Right renal cortex interstitium (tissue), 3 donors: Measurements from ENCODE around the gene CHMP4B. TPM values are rescaled to one million over a fixed set of nuclear protein-coding genes. Genes with fewer than 3 reads are reported as not detected.

Source experiments
- DNase-seq, 3 donors: peaks; one replicate each; pipeline ENCODE4 v3.0.0-alpha.2; 2013; ENCODE audit warnings: low read depth in 3 of 3, low spot score in 2 of 3
- polyA plus RNA-seq, 3 donors: library from polyadenylated mRNA; unstranded; fragments of 120-200 nt; gene quantifications; one replicate each; pipeline ENCODE4 v1.2.1, GENCODE V29; 2013; ENCODE audit not compliant: insufficient read length in 3 of 3

Gene CHMP4B
- polyA plus RNA-seq, 3 donors, result 111 to 117 (median 114) TPM

DNA sequence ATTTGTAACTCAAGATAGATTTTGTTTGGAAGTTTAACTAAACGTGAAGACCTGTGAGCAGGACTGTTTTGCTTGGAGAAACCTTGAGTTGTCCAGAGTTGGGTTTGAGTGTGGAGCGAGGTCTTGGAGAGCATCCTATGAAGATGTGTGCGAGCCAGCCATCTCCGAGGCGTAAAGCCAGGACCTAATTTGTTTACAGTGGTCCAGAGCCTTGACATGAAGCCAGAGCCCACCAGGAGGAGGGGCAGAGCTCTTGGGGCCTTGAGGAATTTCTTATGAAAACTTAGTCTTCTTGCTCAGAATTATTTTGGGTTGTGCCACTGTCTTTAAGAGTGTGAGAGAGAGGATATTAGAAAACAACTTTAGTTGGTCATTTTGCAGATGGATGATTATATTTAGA lies 6.3 kb downstream of the CHMP4B start:
- DNase-seq, result no peak

DNA sequence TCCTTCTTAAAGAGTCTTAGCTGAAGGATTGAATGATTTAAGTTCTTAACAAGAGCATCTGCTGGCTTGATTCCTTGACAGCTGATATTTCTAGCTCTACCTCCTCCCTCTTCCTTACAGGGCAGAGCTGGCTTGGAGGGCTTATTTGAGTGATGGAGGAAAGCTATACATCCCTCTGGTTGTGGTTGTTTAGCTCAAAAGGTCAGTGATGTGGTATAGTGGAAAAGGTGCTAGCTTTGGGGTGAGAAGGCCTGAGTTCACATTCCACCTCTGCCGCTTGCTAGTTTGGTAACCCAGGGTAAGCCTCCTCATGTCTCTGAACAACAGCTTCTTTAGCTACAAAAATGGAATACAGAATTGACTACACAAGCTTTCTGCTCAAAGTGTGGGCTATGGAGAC lies 8.3 kb downstream of the CHMP4B start:
- DNase-seq, result no peak

DNA sequence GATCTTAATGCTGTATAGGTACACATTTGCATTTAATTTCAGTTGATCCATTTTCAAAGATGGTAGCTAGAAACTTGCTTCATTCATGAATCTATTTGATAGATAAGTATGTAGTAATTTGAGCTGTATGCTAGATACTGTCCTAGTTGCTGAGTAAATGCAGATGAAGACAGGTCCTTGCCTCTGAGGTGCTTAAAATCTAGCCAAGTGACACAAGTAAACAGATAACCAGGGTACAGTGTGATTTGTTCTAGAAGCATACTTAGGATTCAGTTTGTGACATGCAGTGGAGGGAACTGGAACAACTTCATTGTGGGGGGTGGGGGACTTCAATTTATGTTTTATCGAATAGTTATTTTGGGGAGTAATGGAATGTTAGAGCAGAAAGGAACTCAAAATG lies 9.2 kb downstream of the CHMP4B start:
- no peak for DNase-seq

DNA sequence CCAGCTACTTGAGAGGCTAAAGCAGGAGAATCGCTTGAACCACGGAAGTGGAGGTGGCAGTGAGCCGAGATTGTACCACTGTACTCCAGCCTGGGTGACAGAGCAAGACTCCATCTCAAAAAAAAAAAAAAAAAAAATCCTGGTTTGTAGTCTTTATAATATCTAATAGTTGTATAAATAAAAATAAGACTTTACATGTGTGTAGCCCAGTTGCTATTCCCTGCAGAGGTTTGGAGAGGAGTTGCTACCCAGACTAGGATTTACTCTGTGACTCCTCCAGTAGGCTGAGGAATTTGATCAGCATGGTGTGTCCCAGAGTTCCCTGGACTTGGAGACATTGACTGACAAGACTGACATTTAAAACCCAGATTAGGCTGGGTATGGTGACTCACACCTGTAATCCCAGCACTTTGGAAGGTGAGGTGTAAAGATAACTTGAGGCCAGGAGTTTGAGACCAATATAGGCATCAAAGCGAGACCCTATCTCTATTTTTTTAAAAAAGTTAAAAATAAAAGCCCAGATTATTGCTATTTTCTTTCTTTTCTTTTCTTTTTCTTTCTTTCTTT lies 10.2 kb downstream of the CHMP4B start:
- DNase-seq, result no peak

DNA sequence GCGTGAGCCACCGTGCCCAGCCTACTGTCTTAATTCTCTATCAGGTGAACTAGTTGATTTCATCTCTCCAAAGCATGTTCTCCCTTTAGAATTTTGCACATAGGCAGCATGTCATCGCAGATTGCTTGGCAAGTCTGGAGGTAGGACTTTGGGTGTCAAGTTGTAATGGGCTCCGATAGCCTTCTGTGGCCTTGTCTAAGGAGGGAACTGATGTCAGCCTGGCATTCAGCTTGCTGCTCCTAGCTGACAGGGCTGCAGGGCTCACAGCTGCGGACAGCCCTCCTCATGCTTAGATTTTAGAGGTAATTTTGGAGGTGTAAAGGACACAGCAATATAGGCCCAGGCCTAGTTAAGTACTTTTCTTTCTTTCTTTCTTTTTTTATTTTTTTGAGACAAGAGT lies 11.3 kb downstream of the CHMP4B start:
- DNase-seq, result no peak

DNA sequence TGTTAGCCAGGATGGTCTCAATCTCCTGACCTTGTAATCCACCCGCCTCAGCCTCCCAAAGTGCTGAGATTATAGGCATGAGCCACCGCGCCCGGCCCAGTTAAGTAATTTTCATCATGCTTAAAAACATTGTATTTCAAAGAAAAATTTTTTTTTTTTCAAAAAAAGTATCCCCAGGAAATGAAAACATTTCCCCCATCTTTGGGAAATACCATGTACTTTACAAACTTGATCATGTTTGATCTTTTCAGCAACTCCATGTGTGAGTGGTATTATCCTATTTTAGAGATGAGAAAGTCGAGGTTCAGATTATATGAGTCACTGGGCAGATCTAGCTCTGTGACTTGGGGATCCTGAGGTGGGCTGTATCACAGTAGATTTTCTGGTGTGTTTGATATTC lies 11.8 kb downstream of the CHMP4B start:
- no peak for DNase-seq

DNA sequence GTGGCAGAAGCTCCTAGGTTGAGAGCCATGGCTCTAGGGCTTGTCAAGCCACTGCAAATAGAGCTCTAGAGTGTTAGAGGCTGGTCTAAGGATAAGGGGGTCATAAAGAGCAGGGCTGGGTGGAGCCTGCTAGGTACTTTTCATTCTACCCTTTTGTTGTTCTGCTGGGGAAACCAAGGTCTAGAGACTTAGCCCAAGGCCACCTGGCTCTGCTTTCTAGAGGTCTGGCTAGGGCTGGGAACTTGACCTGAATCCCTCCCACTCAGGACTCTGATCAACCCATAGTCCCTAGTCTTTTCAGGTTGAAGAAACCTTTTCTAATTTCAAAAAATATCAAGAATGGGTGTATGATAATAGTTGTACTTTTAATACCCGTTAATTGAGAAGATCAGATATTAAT lies 13.7 kb downstream of the CHMP4B start:
- DNase-seq, result no peak

DNA sequence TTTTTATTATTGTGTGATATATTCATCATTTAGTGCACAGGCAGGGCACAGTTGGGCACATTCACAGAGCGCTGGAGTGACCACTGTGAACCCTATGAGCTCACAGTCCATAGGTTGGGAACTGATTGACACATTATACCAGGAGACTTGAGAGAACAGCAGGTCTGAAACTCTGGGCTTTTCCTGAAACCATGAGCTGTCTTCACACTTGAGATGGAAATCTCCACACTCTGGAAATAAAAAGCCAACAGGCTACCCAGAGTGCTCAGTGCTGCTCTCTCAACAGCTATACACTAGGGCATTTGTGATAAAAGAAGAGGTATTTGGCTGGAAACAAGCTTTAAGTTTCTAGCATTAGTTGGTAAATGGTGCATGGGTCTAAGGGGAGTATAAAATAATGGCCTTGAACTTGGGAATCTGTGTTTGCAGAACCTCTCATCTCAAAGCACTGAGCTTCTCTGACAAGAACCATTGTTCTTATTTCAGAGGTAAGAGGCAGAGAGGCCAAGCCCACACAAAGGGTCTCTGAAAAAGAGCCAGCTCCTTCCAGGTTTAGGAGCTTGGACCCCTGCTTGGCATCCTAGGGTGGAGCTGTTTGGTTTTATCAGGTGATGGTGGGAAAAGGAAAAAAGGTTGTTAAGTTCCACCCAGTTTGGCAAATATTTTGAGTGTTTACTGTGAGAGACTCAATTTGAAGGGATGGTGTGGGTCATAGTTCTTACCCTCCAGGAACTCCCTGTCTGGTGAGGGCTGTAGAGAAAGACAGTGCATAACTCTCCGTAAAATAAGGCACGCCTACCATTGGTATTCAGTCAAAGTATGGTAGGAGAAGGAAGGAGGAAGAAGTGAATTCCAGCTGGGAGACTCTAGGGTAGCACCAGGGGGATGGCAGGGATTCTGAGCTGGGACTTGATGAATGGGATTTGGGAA lies 14.5 kb downstream of the CHMP4B start:
- DNase-seq, result no peak

DNA sequence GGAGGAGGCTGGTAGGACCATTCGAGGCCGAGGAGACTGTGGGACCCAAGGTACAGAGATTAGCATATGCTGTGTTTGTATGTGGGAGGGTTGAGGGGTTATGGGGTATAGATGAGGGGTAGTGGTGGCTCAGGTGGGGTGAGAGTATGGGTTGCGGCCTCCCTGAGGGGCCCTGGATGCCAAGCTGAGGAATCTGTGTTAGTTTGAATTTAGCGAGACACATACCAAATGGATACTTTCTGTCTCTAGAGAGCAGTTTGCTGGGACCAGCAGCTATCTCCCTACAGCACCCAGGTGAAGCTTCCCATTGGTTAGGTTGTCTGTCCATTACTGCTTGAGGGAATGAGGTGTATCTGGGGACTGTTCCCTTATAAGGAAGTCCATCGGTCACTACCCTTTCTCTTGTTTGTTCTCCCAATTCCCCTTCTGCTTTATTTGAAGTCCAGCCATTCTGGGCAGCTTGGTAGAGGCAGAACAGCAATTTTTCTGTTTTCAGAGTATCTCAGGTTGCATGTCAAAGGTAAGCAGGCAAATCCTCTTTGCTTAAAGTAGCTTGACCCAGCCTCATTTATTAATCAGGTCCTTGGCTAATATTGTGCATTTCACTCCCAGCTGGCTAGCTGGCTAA lies 15.2 kb downstream of the CHMP4B start:
- DNase-seq, result no peak

DNA sequence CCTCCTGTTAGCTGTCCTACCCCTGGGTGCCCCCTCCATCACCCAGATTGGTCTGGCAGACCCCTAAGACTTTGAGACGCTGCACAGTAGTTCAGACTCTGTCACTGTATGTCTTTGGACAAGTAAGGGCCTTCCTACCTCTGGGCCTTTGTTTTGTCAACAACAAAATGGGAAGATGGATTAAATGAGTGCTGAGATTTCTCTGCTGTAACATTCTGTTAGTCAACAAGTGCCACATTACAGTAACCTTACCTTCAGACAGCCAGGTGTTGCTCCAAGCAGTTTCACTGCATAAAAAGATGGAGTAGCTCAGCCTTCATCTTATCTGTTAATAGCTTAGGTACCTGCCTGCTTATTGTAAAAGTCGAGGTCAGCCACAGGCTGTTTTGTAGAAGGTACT lies 16.0 kb downstream of the CHMP4B start:
- no peak for DNase-seq

DNA sequence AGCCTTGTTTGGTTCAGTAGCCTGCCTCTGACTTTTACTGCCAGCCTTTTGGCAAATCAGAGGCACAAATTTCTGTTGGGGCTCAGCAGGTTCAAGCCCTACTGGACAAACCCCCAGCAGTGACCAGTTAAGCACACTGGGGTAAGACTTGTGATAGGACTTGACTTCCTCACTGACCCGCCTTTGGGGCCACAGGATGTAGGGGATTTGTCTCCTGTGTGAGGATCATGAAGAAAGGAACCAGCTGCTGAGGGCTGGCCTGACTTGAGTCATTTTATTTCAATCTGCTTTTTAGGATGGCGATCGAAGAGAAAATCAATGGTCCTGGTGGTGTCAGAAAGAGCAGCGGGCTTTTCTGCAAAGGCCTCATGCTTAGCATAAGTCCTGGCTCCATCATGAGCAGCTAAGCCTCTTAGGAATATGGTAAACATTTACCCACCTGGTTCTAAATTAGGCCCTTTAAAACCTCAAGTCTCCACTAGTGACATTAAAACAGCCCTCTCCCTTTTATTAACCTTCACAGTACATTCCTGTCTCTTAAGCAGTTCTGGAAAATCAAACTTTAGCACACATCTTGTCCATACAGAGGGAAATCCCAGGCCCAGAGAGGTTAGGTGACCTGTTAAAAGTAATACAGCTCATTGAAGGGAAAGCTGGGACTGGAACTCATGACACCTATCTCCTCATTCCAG lies 16.6 kb downstream of the CHMP4B start:
- no peak for DNase-seq

DNA sequence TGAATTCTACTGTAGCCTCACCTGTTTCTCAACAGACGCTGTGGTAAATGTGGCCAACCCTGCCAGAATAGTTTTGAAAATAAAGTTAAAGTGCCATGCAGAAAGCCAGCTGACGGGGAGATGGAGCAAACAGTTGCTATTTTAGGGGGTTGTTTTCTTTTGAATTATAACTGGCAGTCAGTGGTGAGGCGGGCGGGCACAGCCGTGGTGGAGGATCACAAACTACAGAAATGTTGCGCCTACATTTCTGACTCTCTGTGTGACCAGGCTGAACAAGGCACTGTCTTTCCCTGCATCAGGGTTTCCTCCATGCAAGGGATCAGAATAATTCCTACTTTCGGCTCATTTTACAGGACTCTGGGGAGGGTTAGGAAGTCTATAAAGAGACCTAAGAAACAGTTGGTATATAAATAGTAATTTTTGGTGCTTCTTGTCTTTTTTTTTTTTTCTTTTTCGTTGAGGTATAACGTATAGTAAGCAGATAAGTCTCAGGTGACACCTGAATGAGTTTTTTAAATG lies 17.2 kb downstream of the CHMP4B start:
- DNase-seq, result no peak

DNA sequence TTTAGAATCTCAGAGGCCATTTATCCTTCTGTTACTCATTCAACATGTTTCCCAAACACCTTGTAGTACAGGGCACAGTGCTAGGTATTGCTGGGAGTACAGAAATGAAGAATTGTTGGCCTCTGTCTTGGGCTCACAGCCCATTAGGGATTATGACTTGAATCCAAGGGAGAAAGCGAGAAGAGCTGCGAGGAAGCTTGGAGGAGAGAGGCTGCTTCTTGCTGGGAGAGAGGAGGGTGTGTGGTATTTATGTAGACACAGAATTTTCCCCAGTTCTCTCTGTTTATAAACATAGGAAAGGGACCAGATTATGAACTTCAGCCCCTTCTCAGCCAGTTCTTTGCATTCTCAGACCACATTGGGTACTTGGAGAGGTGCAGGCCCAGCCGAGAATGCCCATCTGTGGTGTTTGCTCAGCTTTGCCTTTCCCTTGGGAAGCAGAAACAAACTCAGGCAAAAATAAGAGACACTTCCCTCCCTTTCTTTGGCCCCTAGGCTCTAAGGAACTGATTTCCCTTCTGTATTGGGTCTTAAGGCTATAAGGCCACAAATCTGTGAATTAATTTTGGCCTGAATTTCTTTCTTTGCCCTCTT lies 17.9 kb downstream of the CHMP4B start:
- DNase-seq, result no peak

DNA sequence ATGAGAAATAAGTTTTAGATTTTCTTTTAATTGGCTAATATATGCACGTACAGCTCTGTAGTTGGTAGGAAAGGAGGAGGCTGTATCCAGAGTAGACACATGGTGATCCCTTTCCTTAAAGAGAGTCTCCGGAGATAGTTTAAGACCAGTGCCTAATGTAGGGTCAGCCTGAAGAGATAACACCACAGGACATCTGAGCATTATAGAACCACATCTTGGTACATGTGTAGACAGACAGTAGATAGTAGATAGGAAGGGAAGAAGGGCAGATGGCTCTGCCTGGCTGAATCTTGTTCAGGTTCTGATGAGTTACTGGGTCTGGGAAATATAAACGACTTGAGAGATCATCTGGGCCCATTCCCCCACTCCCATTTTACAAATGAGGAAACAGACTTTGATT lies 18.5 kb downstream of the CHMP4B start:
- no peak for DNase-seq

DNA sequence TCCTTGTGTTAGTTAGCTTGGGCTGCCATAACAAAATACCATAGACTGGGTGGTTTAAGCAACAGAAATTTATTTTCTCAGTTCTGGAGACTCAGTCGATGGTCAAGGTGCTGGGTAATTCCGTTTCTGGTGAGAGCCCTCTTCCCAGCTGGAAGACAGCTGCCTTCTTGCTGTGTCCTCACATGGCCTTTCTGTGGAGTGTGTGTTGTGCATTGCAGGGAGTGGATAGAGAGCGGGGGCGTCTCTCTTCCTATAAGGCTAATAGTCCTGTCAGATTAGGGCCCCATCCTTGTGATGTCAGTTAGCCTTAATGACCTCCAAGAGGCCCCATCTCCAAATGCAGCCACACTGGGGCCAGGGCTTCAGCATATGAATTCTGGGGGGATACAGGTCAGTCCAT lies 19.2 kb downstream of the CHMP4B start:
- DNase-seq, result no peak

DNA sequence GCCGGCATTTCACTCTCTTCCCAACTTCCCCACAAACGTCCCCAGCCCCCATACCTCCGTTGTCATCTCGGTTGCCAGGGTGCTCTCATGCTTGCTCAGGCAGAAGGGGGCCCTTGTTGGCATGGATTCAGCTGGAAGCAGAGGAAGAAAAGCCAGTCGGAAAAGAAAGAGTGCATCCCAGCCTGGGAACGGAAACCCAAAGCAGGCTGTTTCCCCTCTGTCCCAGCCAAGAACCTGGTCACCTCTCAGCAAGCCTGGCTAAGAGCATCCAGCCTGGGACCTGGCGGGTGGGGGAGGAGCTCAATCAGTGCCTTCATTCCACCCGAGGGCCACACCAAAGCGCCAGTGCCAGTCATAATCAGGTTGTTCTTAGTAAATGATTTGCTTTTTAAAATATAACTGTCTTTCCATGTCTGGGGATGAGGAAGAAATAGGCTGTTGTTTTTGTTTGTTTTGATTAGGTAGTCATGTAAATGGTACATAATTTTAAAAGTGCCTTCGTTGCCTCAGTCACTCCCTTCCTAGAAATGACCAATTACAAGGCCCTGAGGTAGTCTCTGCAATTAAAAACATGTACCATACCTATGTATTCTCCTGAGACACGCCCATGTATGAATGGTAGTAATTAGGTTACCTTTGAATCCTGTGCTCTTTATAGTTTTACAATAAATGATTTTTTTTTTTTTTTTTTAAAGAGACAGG lies 21.1 kb downstream of the CHMP4B start:
- no peak for DNase-seq

DNA sequence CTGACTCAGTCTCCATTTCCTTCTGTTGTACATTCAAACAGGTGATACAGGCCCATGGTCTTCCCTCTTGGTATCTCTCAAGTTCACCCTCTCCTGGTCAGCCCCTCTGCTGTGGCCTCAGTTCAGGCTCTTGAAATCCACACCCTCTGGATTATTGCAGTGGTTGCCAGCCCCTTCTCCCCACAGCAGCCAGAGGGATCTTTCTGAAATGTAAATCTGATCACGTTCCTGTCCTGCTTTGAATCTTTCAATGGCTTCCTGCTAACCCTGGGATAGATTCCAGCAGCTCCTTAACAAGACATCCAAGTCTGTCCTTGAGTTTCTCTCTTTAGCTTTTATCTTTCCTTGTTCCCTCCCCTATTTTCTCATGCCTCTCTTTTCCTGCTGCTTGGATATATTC lies 22.2 kb downstream of the CHMP4B start:
- no peak for DNase-seq

DNA sequence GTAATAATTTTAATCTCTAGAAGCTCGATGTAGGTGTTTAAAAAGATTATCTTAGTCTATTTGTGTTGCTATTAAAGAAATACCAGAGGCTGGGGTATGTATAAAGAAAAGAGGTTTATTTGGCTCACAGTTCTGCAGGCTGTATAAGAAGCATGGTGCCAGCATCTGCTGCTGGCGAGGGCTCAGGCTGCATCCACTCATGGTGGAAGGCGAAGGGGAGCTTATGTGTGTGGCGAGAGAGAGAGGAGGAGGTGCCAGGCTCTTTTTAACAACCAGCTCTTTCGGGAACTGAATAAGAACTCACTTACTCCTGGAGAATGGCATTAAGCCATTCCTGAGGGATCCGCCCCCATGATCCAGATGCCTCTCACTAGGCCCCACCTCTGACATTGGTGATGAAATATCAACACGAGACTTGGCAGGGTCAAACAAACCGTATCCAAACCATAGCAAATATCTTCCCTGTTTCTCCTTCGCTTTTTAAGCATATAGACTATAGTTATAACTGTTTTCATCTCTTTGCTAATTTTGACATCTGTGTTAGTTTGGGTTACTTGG lies 24.5 kb downstream of the CHMP4B start:
- DNase-seq, result no peak

DNA sequence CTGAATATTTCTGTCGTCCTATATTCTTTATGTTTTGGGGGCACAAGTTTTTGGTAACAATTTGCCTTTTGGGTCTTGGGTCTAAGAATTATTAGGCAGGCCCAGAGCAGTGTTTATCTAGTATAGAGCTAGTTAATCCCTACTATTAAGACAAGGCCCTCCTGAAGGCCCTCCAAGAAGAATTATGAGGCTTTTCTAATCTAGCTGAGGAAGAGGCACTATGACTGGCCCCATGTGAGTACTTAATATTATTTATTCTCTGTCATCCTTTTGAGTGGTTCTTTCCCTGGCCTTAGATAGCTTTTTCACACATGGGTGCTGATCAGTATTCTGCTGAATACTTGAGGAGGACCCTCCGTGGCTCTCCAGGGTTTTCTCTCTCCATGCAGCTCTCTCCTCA lies 25.1 kb downstream of the CHMP4B start:
- no peak for DNase-seq
